HFFc6 (cell line): ENCODE data around the gene PALM. TPM values are rescaled to one million over a fixed set of nuclear protein-coding genes. Genes with fewer than 3 reads are reported as not detected.
A peak's percentile ranks its signal among the peaks of the same experiment; 100 is the strongest.

Source experiments
- DNase-seq: peaks from one replicate; pipeline ENCODE4 v3.0.0-alpha.2; 2018
- H3K27ac Mint-ChIP-seq: 2 replicates; pipeline ENCODE4 v1.8.0; 2020; ENCODE audit warnings: mild to moderate bottlenecking, mixed read lengths
- H3K27me3 Mint-ChIP-seq: 2 replicates; pipeline ENCODE4 v1.8.0; 2021; ENCODE audit warnings: mild to moderate bottlenecking, moderate library complexity, mixed read lengths; ENCODE audit not compliant: insufficient read depth
- H3K36me3 Mint-ChIP-seq: 2 replicates; pipeline ENCODE4 v1.8.0; 2021; ENCODE audit warnings: low read depth, mixed read lengths
- H3K4me1 Mint-ChIP-seq: 2 replicates; pipeline ENCODE4 v1.8.0; 2020; ENCODE audit warnings: low read depth, mixed read lengths
- H3K4me3 Mint-ChIP-seq: 2 replicates; pipeline ENCODE4 v1.8.0; 2020; ENCODE audit warnings: mild to moderate bottlenecking, moderate library complexity, mixed read lengths
- H3K9me3 Mint-ChIP-seq: 2 replicates; pipeline ENCODE4 v1.8.0; 2020; ENCODE audit warnings: mild to moderate bottlenecking, mixed read lengths
- CTCF ChIP-seq: fragments of 200-600 bp; sonication (generic); IDR thresholded peaks from 2 replicates; pipeline ENCODE4 v1.5.0; 2021; ENCODE audit warnings: antibody characterized with exemption, mild to moderate bottlenecking
- total RNA-seq, 6 experiments: library from RNA; stranded (reverse); fragmentation: NEBNext Ultra II Directional; extraction: Animal tissue kit (Norgen Biotek cat#: 25700); gene quantifications; 2 replicates in 1 of 6; 3 replicates in 5 of 6; pipeline ENCODE4 v1.2.3, GENCODE V29; 2021

PALM gene
- total RNA-seq, 6 experiments from 2014 or later: 0.14 to 0.15 TPM; not detected in 4

DNA sequence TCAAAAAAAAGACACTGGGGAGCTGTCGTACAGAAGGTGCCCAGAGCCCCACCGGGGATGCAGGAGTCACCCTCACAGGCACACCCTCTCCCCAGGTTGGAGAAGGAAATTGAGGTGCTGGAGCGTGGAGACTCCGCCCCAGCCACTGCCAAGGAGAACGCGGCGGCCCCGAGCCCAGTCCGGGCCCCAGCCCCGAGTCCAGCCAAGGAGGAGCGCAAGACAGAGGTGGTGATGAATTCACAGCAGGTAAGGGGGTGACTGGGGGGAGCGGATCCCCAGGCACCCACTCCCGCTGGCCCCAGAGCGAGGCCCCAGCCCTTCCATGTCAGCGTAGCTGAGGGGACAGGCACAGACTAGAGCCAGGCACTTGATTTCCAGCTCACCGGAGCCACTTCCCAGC, 22.3 kb downstream of the PALM start:
- H3K9me3 Mint-ChIP-seq: no peaks in the 10 kb centered on the region
- peaks cover 12% of the 10 kb centered on the region for H3K27me3 Mint-ChIP-seq
- no peak overlapping the region for H3K4me3 Mint-ChIP-seq
- no peak for TF ChIP-seq CTCF
- no peak for DNase-seq
- H3K27ac Mint-ChIP-seq: no peak overlapping the region
- no peaks in the 10 kb centered on the region for H3K36me3 Mint-ChIP-seq
- H3K4me1 Mint-ChIP-seq: peaks cover 4% of the 10 kb centered on the region; the same call in 1 of the 2 replicates

- Mint-ChIP-seq H3K27ac (no peak overlapping the region), H3K36me3 (no peaks in the 10 kb centered on the region), H3K27me3 (peaks cover 12% of the 10 kb centered on the region), H3K4me3 (no peak overlapping the region), H3K4me1 (peaks cover 4% of the 10 kb centered on the region; the same call in 1 of the 2 replicates), H3K9me3 (no peaks in the 10 kb centered on the region)
- no peak for DNase-seq
- no peak for TF ChIP-seq CTCF
Observed at GRCh38 chr19:732148-733069, 23.7 kb downstream of the PALM start.

DNA sequence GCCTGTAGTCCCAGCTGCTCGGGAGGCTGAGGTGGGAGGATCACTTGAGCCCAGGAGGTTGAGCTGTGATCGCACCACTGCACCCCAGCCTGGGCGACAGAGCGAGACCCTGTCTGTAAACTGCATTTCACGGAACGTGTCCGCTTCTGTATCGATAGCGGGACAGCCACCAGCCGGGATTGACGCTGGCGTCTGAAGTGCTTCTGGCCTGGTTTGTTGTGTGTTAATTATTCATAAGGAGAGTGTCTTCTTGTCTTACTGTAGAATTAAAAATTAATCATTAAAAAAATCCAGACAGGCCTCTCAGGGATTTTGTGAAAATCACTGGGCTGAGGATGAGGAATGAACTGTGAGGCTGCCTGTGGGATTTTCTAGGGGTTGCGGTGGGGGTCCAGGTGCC, 26.0 kb downstream of the PALM start:
- Mint-ChIP-seq H3K36me3 (no peaks in the 10 kb centered on the region), H3K4me3 (no peak overlapping the region), H3K9me3 (no peaks in the 10 kb centered on the region), H3K4me1 (peaks cover 4% of the 10 kb centered on the region; the same call in 1 of the 2 replicates), H3K27ac (no peak overlapping the region), H3K27me3 (peaks cover 12% of the 10 kb centered on the region)
- TF ChIP-seq CTCF: no peak
- no peak for DNase-seq

GRCh38 chr19:736125-736524, 27.4 kb downstream of the PALM start:
- H3K27me3 Mint-ChIP-seq: peaks cover 12% of the 10 kb centered on the region
- TF ChIP-seq CTCF: no peak

DNA sequence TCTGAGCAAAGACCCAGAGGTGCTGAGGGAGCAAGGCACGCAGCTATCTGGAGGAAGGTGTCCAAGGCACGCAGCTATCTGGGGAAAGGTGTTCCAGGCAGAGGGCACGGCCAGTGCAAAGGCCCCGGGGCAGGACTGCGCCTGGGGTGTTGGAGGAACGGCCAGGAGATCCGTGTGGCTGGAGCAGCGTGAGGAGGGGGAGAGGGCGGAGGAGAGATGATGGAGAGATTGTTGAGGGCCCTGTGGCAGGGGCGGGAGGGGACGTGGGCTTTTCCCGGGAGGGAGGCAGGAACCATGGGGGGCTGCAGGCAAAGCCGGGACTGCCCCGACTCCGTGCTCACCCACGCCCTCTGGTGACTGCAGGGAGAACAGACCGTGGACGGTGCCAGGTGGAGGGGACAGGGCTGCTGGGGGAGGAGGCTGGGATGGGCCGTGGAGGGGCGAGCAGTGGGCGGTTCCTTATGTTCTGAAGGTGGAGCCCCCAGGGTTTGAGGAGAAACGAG, 28.9 kb downstream of the PALM start:
- Mint-ChIP-seq H3K4me1 (peaks cover 4% of the 10 kb centered on the region; the same call in 1 of the 2 replicates), H3K9me3 (no peaks in the 10 kb centered on the region), H3K27ac (no peak overlapping the region), H3K36me3 (no peaks in the 10 kb centered on the region), H3K27me3 (peaks cover 9% of the 10 kb centered on the region), H3K4me3 (no peak overlapping the region)
- DNase-seq: no peak
- TF ChIP-seq CTCF: peak; percentile 77

More at GRCh38 chr19:736125-736524, 27.4 kb downstream of the PALM start:
- DNase-seq: no peak
- Mint-ChIP-seq H3K9me3 (no peaks in the 10 kb centered on the region), H3K27ac (no peak overlapping the region), H3K4me1 (peaks cover 4% of the 10 kb centered on the region; the same call in 1 of the 2 replicates), H3K36me3 (no peaks in the 10 kb centered on the region), H3K4me3 (no peak overlapping the region)
